ENCODE measurements around the gene GPC6.

Gene GPC6

GRCh38 chr13:93368296-93368695, 141.7 kb downstream of the GPC6 start:
- no peak overlapping the region for H3K4me3 ChIP-seq (ENCODE audit: insufficient read depth, low read length, poor library complexity, severe bottlenecking)

DNA sequence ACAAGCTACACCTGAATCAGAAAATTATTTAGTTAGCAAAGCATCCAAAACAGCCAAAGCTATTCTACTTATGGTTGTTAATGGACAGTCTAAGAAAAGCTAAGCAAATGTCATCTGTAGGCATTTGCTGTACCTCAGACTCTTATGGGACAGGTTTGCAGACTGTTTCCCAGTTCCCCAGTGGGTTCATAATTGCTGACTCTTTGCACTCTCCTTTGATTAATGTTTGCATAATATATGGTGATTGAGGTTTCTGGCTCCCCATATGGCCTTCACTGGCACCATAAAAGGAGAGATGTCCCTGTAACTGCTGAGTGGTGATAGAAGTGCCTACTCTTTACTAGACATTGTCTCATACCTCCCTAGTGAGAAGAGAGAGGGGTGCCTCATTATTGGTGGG, 142.1 kb downstream of the GPC6 start:
- TF ChIP-seq EZH2phosphoT487 (conservative IDR thresholded peaks at IDR 0.05; ENCODE audit: low read length): no peak
- TF ChIP-seq, protein P1, sequence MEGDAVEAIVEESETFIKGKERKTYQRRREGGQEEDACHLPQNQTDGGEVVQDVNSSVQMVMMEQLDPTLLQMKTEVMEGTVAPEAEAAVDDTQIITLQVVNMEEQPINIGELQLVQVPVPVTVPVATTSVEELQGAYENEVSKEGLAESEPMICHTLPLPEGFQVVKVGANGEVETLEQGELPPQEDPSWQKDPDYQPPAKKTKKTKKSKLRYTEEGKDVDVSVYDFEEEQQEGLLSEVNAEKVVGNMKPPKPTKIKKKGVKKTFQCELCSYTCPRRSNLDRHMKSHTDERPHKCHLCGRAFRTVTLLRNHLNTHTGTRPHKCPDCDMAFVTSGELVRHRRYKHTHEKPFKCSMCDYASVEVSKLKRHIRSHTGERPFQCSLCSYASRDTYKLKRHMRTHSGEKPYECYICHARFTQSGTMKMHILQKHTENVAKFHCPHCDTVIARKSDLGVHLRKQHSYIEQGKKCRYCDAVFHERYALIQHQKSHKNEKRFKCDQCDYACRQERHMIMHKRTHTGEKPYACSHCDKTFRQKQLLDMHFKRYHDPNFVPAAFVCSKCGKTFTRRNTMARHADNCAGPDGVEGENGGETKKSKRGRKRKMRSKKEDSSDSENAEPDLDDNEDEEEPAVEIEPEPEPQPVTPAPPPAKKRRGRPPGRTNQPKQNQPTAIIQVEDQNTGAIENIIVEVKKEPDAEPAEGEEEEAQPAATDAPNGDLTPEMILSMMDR (IDR thresholded peaks at IDR 0.05; ENCODE audit: insufficient read depth, low read length, poor library complexity, severe bottlenecking): no peak
- Histone ChIP-seq H3K9me2 (replicated peaks; ENCODE audit: insufficient read depth, low read length) (no peaks in the 10 kb centered on the region), H3K4me3 (ENCODE audit: insufficient read depth, low read length, poor library complexity, severe bottlenecking) (no peak overlapping the region), H3K9ac (ENCODE audit: low read length) (no peak overlapping the region), H3K79me2 (ENCODE audit: insufficient read depth, low read length) (no peaks in the 10 kb centered on the region), H4K20me1 (ENCODE audit: low read depth, low read length) (no peaks in the 10 kb centered on the region), H3K9me3 (ENCODE audit: insufficient read depth, low read length) (no peaks in the 10 kb centered on the region), H3K4me2 (ENCODE audit: low read depth, low read length, poor library complexity, severe bottlenecking) (no peak overlapping the region), H3K27ac (ENCODE audit: low read depth, low read length) (no peak overlapping the region), H3F3A (ENCODE audit: insufficient read depth) (no peaks in the 10 kb centered on the region), H3K36me3 (ENCODE audit: low read length) (no peaks in the 10 kb centered on the region), H2AFZ (ENCODE audit: low read depth, low read length, severe bottlenecking) (no peak overlapping the region), H3K27me3 (ENCODE audit: low read length) (no peaks in the 10 kb centered on the region)

More at GRCh38 chr13:93368296-93368695, 141.7 kb downstream of the GPC6 start:
- Histone ChIP-seq H3K36me3 (ENCODE audit: low read length) (no peaks in the 10 kb centered on the region), H3K27ac (ENCODE audit: low read depth, low read length) (no peak overlapping the region), H3K27me3 (ENCODE audit: low read length) (no peaks in the 10 kb centered on the region), H3K9ac (ENCODE audit: low read length) (no peak overlapping the region), H4K20me1 (ENCODE audit: low read depth, low read length) (no peaks in the 10 kb centered on the region), H3K9me3 (ENCODE audit: insufficient read depth, low read length) (no peaks in the 10 kb centered on the region), H3K79me2 (ENCODE audit: insufficient read depth, low read length) (no peaks in the 10 kb centered on the region), H3K4me2 (ENCODE audit: low read depth, low read length, poor library complexity, severe bottlenecking) (no peak overlapping the region), H3F3A (ENCODE audit: insufficient read depth) (no peaks in the 10 kb centered on the region), H3K9me2 (replicated peaks; ENCODE audit: insufficient read depth, low read length) (no peaks in the 10 kb centered on the region), H2AFZ (ENCODE audit: low read depth, low read length, severe bottlenecking) (no peak overlapping the region)
- no peak for TF ChIP-seq EZH2phosphoT487 (conservative IDR thresholded peaks at IDR 0.05; ENCODE audit: low read length)
- TF ChIP-seq, protein P1 (IDR thresholded peaks at IDR 0.05; ENCODE audit: insufficient read depth, low read length, poor library complexity, severe bottlenecking): no peak

- H3K27ac ChIP-seq (ENCODE audit: low read depth, low read length): no peak overlapping the region
- H3K9me3 ChIP-seq (ENCODE audit: insufficient read depth, low read length): no peaks in the 10 kb centered on the region
- H3K9me2 ChIP-seq (replicated peaks; ENCODE audit: insufficient read depth, low read length): no peaks in the 10 kb centered on the region
- no peaks in the 10 kb centered on the region for H3F3A ChIP-seq (ENCODE audit: insufficient read depth)
- no peaks in the 10 kb centered on the region for H3K79me2 ChIP-seq (ENCODE audit: insufficient read depth, low read length)
- H2AFZ ChIP-seq (ENCODE audit: low read depth, low read length, severe bottlenecking): no peak overlapping the region
- H3K36me3 ChIP-seq (ENCODE audit: low read length): no peaks in the 10 kb centered on the region
- H4K20me1 ChIP-seq (ENCODE audit: low read depth, low read length): no peaks in the 10 kb centered on the region
- H3K4me3 ChIP-seq (ENCODE audit: insufficient read depth, low read length, poor library complexity, severe bottlenecking): no peak overlapping the region
- TF ChIP-seq EZH2phosphoT487 (conservative IDR thresholded peaks at IDR 0.05; ENCODE audit: low read length): no peak
- TF ChIP-seq, protein P1 (IDR thresholded peaks at IDR 0.05; ENCODE audit: insufficient read depth, low read length, poor library complexity, severe bottlenecking): no peak
- no peak overlapping the region for H3K9ac ChIP-seq (ENCODE audit: low read length)
- no peaks in the 10 kb centered on the region for H3K27me3 ChIP-seq (ENCODE audit: low read length)
- H3K4me2 ChIP-seq (ENCODE audit: low read depth, low read length, poor library complexity, severe bottlenecking): no peak overlapping the region
Measured at GRCh38 chr13:93372856-93373255, 146.2 kb downstream of the GPC6 start.
